ENCODE data around the gene MFGE8. TPM values are rescaled to one million over a fixed set of nuclear protein-coding genes. Genes with fewer than 3 reads are reported as not detected.

MFGE8 gene
- total RNA-seq, 4 donors from 2014 or later: 212 to 664 (median 370) TPM

DNA sequence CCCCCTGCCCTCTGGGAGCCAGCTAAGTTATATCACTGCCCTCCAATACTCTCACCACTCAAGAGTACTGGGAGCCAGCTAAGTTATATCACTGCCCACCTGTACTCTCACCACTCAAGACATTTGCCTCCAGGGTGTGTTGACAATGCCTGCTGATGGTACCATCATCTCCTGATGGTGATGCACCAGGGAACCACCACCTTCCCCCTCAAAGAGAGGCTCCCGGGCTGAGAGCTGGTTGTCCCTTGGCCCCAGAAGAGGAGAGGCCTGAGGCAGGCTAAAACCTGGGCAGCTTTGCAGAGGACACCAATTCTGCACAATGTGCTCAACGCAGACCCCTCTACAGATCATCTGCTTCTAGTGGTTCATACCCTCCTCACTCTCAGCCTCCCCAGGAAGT is 10.3 kb downstream of the MFGE8 start:
- H3K4me3 ChIP-seq: no peak overlapping the region
- H3K4me1 ChIP-seq: peaks cover 3 to 24% of the 10 kb centered on the region in 2 donors
- intact Hi-C loops (cut with DNase I; ENCODE audit: low total_unique reads): loop anchor here (10.0 kb wide), 2 partner anchors 272 to 278 kb away; partner anchors contain the start of gene AEN
- H3K27me3 ChIP-seq: no peaks in the 10 kb centered on the region
- no peaks in the 10 kb centered on the region for H3K9me3 ChIP-seq
- H3K27ac ChIP-seq: no peak overlapping the region
- no peak for TF ChIP-seq POLR2A (IDR thresholded peaks at IDR 0.05)
- TF ChIP-seq, protein P1, sequence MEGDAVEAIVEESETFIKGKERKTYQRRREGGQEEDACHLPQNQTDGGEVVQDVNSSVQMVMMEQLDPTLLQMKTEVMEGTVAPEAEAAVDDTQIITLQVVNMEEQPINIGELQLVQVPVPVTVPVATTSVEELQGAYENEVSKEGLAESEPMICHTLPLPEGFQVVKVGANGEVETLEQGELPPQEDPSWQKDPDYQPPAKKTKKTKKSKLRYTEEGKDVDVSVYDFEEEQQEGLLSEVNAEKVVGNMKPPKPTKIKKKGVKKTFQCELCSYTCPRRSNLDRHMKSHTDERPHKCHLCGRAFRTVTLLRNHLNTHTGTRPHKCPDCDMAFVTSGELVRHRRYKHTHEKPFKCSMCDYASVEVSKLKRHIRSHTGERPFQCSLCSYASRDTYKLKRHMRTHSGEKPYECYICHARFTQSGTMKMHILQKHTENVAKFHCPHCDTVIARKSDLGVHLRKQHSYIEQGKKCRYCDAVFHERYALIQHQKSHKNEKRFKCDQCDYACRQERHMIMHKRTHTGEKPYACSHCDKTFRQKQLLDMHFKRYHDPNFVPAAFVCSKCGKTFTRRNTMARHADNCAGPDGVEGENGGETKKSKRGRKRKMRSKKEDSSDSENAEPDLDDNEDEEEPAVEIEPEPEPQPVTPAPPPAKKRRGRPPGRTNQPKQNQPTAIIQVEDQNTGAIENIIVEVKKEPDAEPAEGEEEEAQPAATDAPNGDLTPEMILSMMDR (IDR thresholded peaks at IDR 0.05): no peak
- no peak for DNase-seq
- no peaks in the 10 kb centered on the region for H3K36me3 ChIP-seq

DNA sequence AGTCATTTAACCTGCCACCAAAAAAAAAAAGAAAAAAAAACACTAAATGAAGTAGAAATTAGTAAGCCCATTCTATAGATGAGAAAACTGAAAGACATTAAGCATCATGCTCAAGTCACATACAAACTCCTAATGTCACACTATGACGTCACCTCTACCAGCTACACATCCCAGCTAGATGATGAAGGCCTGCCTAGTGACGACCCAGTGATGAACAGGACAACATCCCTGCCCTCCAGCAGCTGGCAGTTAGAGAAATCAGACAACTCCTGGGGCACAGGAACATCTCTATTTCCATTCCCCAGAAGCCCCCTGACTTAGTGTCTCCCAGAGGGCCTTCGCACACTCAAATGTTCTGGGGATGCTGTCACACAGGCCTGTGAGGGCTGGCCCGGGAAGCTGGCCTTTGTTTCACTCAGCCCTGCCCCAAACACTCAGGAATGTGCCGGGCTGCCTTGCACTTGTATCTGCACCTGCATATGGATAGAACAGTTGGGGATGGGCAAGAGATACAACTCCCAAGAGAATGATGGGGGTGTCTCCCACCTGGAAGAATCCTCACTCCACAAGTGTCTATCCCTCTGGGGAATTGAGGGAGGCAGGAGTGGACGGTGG is 10.9 kb downstream of the MFGE8 start:
- no peak for DNase-seq
- no peak overlapping the region for H3K27ac ChIP-seq
- intact Hi-C loops (cut with DNase I; ENCODE audit: low total_unique reads): loop anchor here (10.0 kb wide), 2 partner anchors 272 to 278 kb away; partner anchors contain the start of gene AEN

DNA sequence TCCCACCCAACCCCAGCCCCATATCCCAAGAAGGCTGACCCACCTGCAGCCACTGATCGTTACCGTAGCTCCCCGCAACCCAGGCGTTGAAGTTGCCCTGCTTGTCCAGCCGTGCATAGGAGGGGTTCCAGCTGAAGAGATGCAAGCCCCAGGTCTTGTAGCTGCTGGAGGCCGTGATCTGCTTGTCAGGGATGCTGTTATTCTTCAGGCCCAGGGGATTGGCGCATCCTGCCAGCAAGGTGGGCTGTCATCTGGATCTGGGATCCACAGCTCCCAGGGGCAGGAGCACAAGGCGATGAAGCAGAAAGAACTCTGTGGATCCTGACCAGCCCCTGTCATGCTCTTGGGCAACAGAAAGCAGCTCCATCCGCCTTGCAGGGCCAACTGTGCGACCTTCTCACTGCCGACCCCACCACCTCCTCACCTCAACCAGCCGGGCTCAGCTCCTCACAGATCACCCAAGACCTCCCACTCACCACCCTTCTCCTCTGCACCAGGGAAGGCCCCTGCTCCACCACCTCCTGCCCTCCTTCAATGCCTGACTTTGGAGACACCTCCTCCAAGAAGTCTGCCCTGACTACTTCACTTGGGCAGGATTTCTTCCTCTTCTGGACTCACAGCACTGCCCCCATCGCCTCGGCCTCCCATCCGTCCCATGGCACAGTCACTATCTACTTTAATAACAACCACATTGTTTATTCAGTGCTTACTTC is 11.5 kb downstream of the MFGE8 start:
- Histone ChIP-seq H3K4me1 (peaks cover 0 to 16% of the 10 kb centered on the region in 2 donors), H3K9me3 (no peaks in the 10 kb centered on the region), H3K36me3 (no peaks in the 10 kb centered on the region), H3K4me3 (no peak overlapping the region), H3K27me3 (no peaks in the 10 kb centered on the region), H3K27ac (no peak overlapping the region)
- no peak for DNase-seq
- no peak for TF ChIP-seq POLR2A (IDR thresholded peaks at IDR 0.05)
- TF ChIP-seq, protein P1 (IDR thresholded peaks at IDR 0.05): no peak
- intact Hi-C loops (cut with DNase I; ENCODE audit: low total_unique reads): loop anchor here (10.0 kb wide), 2 partner anchors 273 to 277 kb away; partner anchors contain the start of gene AEN

More for the DNA sequence above, 10.9 kb downstream of the MFGE8 start:
- no peak for TF ChIP-seq POLR2A (IDR thresholded peaks at IDR 0.05)
- TF ChIP-seq, protein P1 (IDR thresholded peaks at IDR 0.05): no peak
- Histone ChIP-seq H3K4me1 (peaks cover 0 to 23% of the 10 kb centered on the region in 2 donors), H3K36me3 (no peaks in the 10 kb centered on the region), H3K4me3 (no peak overlapping the region), H3K9me3 (no peaks in the 10 kb centered on the region), H3K27me3 (no peaks in the 10 kb centered on the region)

DNA sequence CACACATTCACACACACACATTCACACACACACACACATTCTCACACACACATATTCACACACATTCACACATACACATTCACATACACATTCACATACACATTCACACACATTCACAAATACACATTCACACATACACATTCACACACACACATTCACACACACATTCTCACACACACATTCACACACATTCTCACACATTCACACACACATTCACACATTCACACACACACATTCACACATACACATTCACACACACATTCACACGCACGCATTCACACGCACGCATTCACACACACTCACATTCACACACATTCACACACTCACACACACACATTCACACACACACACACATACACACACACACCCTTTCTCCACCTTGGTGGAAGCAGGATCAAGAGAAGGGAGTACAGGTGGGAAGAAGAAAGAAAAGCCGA is 12.2 kb downstream of the MFGE8 start:
- Histone ChIP-seq H3K27me3 (no peaks in the 10 kb centered on the region), H3K4me1 (peaks cover 0 to 16% of the 10 kb centered on the region in 2 donors), H3K36me3 (no peaks in the 10 kb centered on the region), H3K9me3 (no peaks in the 10 kb centered on the region), H3K27ac (no peak overlapping the region), H3K4me3 (no peak overlapping the region)
- no peak for DNase-seq
- intact Hi-C loops (cut with DNase I; ENCODE audit: low total_unique reads): loop anchor here (10.0 kb wide), 2 partner anchors 274 to 276 kb away; partner anchors contain the start of gene AEN
- TF ChIP-seq, protein P1 (IDR thresholded peaks at IDR 0.05): no peak
- no peak for TF ChIP-seq POLR2A (IDR thresholded peaks at IDR 0.05)

All from uterus (tissue), 4 donors.